Esophagus muscularis mucosa (tissue), 4 donors: ENCODE measurements around the gene NLRP7. TPM values are rescaled to one million over a fixed set of nuclear protein-coding genes. Genes with fewer than 3 reads are reported as not detected.
"Not testable (repeated sequence)": the region's sequence is repeated elsewhere in the genome, so short reads cannot be mapped to it uniquely, and the experiment has no call there.

ENCODE experiments used
- DNase-seq: peaks from one replicate; pipeline ENCODE4 v3.0.0-alpha.2; 2017; ENCODE audit errors: extremely low spot score
- H3K27ac ChIP-seq, 4 donors: fragments of 200-600 bp; sonication (generic); replicated peaks in 1 of 4; 1 replicate in 3 of 4; 2 replicates in 1 of 4; pipeline ENCODE4 v1.5.1; 2016 to 2019; ENCODE audit warnings: mild to moderate bottlenecking in 1 of 4
- H3K27me3 ChIP-seq, 4 donors: fragments of 200-600 bp; sonication (generic); one replicate each; pipeline versions ENCODE4 v1.5.1 to v1.6.0; 2016 to 2019
- H3K36me3 ChIP-seq, 4 donors: fragments of 200-600 bp; sonication (generic); one replicate each; pipeline ENCODE4 v1.5.1; 2016 to 2019
- H3K4me1 ChIP-seq, 4 donors: fragments of 200-600 bp; sonication (generic); one replicate each; pipeline ENCODE4 v1.5.1; 2016 to 2019
- H3K4me3 ChIP-seq, 4 donors: fragments of 200-600 bp; sonication (generic); 1 replicate in 2 of 4; 2 replicates in 2 of 4; pipeline ENCODE4 v1.5.1; 2016 to 2019; ENCODE audit warnings: mild to moderate bottlenecking in 4 of 4, moderate library complexity in 1 of 4
- H3K9me3 ChIP-seq, 4 donors: fragments of 200-600 bp; sonication (generic); 1 replicate in 3 of 4; 2 replicates in 1 of 4; pipeline ENCODE4 v1.5.1; 2016 to 2019
- EP300 ChIP-seq: sonication (generic); formaldehyde crosslinking; IDR thresholded peaks from one replicate; pipeline ENCODE4 v1.6.1; 2017; ENCODE audit warnings: antibody characterized with exemption
- POLR2A ChIP-seq: fragments of 450-650 bp; IDR thresholded peaks from one replicate; pipeline ENCODE4 v1.6.1; 2017; ENCODE audit warnings: antibody characterized with exemption, moderate library complexity, mild to moderate bottlenecking, low read depth
- POLR2AphosphoS5 ChIP-seq, 2 donors: sonication (generic); formaldehyde crosslinking; IDR thresholded peaks; one replicate each; pipeline ENCODE4 v1.6.1; 2017; ENCODE audit warnings: antibody characterized with exemption in 2 of 2
- WGBS: methylation state at CpG from one replicate; pipeline ENCODE4 v1.1.5; 2018; 5-methylcytosine and 5-hydroxymethylcytosine counted together
- intact Hi-C: fragments of 100-400 bp; cut with DNase I; formaldehyde crosslinking; loops from one replicate; pipeline ENCODE4 v1.15.1; 2023
- total RNA-seq, 4 donors: library from RNA; depleted of rRNA; stranded (reverse); fragments of >200 nt; gene quantifications; one replicate each; pipeline versions ENCODE4 v1.1.0 to v1.2.1, GENCODE V29; 2016
- TF ChIP-seq, protein P1 (sequence below), 3 experiments: fragments of 200-600 bp in 2 of 3; fragments of 450-650 bp in 1 of 3; sonication (generic) in 2 of 3; IDR thresholded peaks; one replicate each; pipeline ENCODE4 v1.5.1; 2017 to 2019; ENCODE audit warnings: antibody characterized with exemption in 3 of 3, mild to moderate bottlenecking in 2 of 3, moderate library complexity in 1 of 3

The NLRP7 gene
- total RNA-seq, 4 donors from 2014 or later, result not detected

DNA sequence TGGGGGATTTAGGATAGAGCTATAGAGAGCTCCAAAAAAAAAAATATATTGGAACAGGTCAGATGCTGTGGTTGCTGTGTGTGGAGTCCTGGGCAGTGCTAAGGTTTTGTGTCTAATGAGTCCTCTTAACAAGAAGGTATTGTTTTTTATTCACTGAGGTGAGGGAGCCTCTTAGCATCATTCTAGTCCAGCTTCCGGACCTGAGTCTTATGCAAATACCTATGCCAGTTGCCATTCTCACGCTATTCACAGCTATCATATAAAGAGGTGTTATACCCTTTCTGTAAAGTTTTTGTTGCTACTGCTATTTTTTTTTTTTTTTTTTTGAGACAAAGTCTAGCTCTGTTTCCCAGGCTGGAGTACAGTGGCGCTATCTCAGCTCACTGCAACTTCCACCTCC is 20.3 kb upstream of the NLRP7 start:
- intact Hi-C loops, result no loop called here

DNA sequence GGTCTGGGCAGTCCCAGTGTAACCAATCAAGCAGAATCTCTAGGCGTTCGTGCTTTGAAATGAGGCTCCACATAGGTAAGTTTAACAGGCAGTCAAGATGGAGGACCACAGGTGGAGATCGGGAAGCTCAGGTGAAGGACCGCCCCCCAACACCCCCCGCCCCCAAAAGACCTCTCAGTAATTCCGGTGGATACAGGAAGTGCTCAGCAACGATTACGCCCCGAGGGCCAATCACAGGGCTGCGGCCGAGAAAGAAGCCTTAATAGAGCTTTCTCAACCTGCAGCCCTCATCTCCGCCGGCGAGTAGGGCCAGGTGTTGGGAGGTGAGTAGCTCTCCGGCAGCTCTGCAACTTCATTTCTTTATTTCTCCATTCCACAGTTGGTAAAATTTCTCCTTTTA is 17.7 kb upstream of the NLRP7 start:
- intact Hi-C loops, H3K27ac ChIP-seq, DNase-seq, H3K4me3 ChIP-seq, H3K9me3 ChIP-seq, H3K36me3 ChIP-seq, H3K4me1 ChIP-seq: not testable (repeated sequence)
- WGBS, result 91% methylated on average over 10 of the region's 15 CpGs
- H3K27me3 ChIP-seq, result peaks cover 0 to 24% (median 0%) of the 10 kb centered on the region in 4 donors

More for the DNA sequence above, 20.3 kb upstream of the NLRP7 start:
- no peaks in the 10 kb centered on the region for H3K4me1 ChIP-seq
- DNase-seq, result no peak
- peaks cover 0 to 28% (median 0%) of the 10 kb centered on the region in 4 donors for H3K27me3 ChIP-seq
- no peaks in the 10 kb centered on the region for H3K9me3 ChIP-seq
- 87% methylated on average over 3 of the region's 3 CpGs for WGBS
- no peaks in the 10 kb centered on the region for H3K36me3 ChIP-seq
- no peak overlapping the region for H3K27ac ChIP-seq
- H3K4me3 ChIP-seq, result no peak overlapping the region
- TF ChIP-seq EP300 (no peak), POLR2AphosphoS5 (IDR thresholded peaks at IDR 0.05) (no peak), POLR2A (no peak)
- TF ChIP-seq, protein P1, sequence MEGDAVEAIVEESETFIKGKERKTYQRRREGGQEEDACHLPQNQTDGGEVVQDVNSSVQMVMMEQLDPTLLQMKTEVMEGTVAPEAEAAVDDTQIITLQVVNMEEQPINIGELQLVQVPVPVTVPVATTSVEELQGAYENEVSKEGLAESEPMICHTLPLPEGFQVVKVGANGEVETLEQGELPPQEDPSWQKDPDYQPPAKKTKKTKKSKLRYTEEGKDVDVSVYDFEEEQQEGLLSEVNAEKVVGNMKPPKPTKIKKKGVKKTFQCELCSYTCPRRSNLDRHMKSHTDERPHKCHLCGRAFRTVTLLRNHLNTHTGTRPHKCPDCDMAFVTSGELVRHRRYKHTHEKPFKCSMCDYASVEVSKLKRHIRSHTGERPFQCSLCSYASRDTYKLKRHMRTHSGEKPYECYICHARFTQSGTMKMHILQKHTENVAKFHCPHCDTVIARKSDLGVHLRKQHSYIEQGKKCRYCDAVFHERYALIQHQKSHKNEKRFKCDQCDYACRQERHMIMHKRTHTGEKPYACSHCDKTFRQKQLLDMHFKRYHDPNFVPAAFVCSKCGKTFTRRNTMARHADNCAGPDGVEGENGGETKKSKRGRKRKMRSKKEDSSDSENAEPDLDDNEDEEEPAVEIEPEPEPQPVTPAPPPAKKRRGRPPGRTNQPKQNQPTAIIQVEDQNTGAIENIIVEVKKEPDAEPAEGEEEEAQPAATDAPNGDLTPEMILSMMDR (IDR thresholded peaks at IDR 0.05), result no peak

DNA sequence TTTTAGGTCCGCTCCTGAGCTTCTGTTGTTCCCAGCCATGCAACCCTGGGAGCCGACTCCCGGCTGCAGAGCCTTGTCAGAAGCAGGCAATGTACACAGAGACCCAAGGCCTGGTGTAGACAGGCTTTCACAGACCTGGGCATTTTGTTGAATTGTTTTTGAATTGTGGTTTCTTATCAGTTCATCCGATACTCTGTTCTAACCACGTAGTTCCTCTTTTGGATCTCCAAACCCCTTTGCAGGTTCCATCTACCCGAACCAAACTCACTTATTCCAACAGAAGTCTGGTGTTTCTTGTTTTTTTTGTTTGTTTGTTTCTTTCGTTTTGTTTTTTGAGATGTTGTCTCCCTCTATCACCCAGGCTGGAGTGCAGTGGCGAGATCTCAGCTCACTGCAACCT is 12.5 kb upstream of the NLRP7 start:
- 69% methylated on average over 8 of the region's 8 CpGs for WGBS
- no peaks in the 10 kb centered on the region for H3K9me3 ChIP-seq
- H3K27ac ChIP-seq, result no peak overlapping the region
- H3K27me3 ChIP-seq, result peaks cover 0 to 4% (median 0%) of the 10 kb centered on the region in 4 donors
- H3K36me3 ChIP-seq, result no peaks in the 10 kb centered on the region
- H3K4me3 ChIP-seq, result no peak overlapping the region
- no peaks in the 10 kb centered on the region for H3K4me1 ChIP-seq
- no peak for DNase-seq
- no peak for TF ChIP-seq POLR2AphosphoS5 (IDR thresholded peaks at IDR 0.05)
- intact Hi-C loops, result no loop called here

DNA sequence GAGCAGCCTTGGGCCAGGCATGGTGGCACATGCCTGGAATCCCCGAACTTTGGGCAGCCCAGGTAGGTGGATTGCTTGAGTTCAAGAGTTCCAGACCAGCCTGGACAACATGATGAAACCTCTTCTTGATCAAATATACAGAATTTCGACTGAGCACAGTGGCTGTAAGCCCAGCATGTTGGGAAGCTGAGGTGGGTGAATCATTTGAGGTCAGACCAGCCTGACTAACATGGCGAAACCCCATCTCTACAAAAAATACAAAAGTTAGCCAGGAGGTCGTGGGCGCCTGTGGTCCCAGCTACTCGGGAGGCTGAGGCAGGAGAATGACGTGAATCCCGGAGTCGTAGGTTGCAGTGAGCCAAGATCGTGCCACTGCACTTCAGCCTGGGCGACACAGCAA is 8.0 kb upstream of the NLRP7 start:
- no peak for DNase-seq
- Histone ChIP-seq H3K4me3 (no peak overlapping the region), H3K36me3 (no peaks in the 10 kb centered on the region), H3K27me3 (no peaks in the 10 kb centered on the region), H3K9me3 (no peaks in the 10 kb centered on the region), H3K27ac (no peak overlapping the region), H3K4me1 (no peaks in the 10 kb centered on the region)
- 78% methylated on average over 7 of the region's 11 CpGs for WGBS
- intact Hi-C loops, result no loop called here
- TF ChIP-seq POLR2A (no peak), EP300 (no peak), POLR2AphosphoS5 (IDR thresholded peaks at IDR 0.05) (no peak)
- TF ChIP-seq, protein P1 (IDR thresholded peaks at IDR 0.05), result no peak

DNA sequence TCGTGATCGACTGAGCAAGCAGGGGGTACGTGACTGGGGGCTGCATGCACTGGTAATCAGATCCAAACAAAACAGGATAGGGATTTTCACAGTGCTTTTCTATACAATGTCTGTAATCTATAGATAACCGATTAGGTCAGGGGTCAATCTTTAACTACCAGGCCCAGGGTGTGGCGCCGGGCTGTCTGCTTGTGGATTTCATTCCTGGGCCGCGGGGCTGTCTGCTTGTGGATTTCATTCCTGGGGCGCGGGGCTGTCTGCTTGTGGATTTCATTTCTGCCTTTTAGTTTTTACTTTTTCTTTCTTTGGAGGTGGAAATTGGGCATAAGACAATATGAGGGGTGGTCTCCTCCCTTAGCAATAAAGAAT is 6.0 kb upstream of the NLRP7 start:
- H3K27ac ChIP-seq, intact Hi-C loops, H3K4me3 ChIP-seq, H3K9me3 ChIP-seq, H3K4me1 ChIP-seq, H3K27me3 ChIP-seq, DNase-seq, H3K36me3 ChIP-seq: not testable (repeated sequence)
- 80% methylated on average over 9 of the region's 10 CpGs for WGBS

DNA sequence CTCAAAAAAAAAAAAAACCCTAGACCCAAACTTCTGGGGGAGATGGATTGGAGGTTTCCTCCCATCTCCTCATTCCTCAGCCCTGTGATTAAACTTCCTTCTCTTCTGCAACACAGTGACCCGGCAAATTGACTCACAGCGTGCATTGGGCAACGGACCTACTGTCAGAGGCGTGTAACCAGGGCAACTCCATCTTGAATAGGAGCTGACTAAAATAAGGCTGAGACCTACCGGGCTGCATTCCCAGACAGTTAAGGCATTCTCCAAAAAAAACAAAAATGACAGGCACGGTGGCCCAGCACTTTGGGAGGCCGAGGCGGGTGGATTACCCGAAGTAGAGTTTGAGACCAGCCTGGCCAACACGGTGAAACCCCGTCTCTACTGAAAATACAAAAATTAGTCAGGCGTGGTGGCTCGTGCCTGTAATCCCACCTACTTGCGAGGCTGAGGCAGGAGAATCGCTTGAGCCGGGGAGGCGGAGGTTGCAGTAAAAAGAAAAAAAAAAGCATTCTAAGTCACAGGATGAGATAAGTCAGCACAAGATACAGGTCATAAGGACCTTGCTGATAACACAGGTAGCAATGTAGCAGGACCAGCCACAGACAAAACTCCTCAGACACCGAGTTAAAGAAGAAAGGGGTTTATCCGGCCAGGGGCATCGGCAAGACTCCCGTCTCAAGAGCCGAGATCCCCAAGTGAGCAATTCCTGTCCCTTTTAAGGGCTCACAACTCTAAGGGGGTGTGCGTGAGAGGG is 5.4 kb upstream of the NLRP7 start:
- Histone ChIP-seq H3K27ac (no peak overlapping the region), H3K9me3 (no peaks in the 10 kb centered on the region), H3K4me1 (no peaks in the 10 kb centered on the region), H3K27me3 (no peaks in the 10 kb centered on the region), H3K36me3 (no peaks in the 10 kb centered on the region), H3K4me3 (no peak overlapping the region)
- WGBS, result 78% methylated on average over 23 of the region's 23 CpGs
- no peak for TF ChIP-seq EP300
- no peak for TF ChIP-seq POLR2AphosphoS5 (IDR thresholded peaks at IDR 0.05)
- TF ChIP-seq, protein P1 (IDR thresholded peaks at IDR 0.05), result no peak
- no peak for TF ChIP-seq POLR2A
- DNase-seq, result no peak
- intact Hi-C loops, result no loop called here

DNA sequence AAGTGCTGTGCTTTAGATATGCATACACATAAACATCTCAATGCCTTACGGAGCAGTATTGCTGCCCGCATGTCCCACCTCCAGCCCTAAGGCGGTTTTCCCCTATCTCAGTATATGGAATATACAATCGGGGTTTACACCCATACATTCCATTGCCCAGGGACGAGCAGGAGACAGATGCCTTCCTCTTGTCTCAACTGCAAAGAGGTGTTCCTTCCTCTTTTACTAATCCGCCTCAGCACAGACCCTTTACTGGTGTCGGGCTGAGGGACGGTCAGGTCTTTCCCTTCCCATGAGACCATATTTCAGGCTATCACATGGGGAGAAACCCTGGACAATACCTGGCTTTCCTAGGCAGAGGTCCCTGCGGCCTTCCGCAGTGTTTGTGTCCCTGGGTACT is 3.2 kb upstream of the NLRP7 start:
- H3K27me3 ChIP-seq, H3K4me3 ChIP-seq: not testable (repeated sequence)

More for the DNA sequence above, 3.2 kb upstream of the NLRP7 start:
- intact Hi-C loops, H3K9me3 ChIP-seq, H3K36me3 ChIP-seq, DNase-seq, H3K4me1 ChIP-seq, H3K27ac ChIP-seq: not testable (repeated sequence)
- 52% methylated on average over 10 of the region's 10 CpGs for WGBS
